ENCODE results near the gene SCT.

DNA sequence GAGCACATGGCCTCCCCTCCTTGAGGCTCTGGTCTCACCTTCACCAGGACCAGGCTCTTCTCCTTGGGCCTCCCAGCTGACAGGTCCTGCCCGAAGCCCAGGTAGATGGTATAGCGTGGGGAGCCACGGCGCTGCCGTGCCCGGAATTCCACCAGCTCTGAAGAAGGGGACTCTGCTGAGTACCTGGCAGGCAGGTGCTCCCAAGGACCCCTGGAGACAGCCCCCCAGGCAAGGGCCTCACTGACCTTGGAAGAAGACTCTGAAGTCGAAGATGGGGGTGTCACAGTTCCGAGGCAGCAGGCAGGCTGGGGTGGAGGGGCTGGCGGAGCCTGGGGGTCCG is 14.1 kb downstream of the SCT start:
- TF ChIP-seq CTCF (IDR thresholded peaks at IDR 0.05) = no peak
- no peak for TF ChIP-seq ZFX (IDR thresholded peaks at IDR 0.05; ENCODE audit: borderline replicate concordance)
